ENCODE measurements around the gene ATP11A.

DNA sequence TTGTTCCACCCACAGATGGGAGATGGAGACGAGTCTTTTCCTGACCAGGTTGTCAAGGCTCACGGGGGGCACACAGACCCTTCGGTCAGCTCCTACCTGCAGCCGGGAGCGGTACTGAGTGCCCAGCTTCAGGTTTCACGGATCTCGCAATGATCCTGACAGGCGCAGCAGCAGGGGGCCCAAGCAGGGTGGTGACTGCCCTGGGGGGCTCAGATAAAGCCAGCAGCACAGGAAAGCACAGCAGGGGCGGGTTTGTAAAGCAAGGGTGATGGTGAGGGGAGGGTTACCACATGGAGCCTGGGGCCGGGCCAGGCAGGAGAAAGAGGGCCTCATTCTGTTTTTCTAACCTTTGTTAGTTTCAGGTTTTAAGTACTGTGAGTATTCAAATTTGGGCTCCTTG, 41.7 kb upstream of the ATP11A start:
- TF ChIP-seq, protein P1, sequence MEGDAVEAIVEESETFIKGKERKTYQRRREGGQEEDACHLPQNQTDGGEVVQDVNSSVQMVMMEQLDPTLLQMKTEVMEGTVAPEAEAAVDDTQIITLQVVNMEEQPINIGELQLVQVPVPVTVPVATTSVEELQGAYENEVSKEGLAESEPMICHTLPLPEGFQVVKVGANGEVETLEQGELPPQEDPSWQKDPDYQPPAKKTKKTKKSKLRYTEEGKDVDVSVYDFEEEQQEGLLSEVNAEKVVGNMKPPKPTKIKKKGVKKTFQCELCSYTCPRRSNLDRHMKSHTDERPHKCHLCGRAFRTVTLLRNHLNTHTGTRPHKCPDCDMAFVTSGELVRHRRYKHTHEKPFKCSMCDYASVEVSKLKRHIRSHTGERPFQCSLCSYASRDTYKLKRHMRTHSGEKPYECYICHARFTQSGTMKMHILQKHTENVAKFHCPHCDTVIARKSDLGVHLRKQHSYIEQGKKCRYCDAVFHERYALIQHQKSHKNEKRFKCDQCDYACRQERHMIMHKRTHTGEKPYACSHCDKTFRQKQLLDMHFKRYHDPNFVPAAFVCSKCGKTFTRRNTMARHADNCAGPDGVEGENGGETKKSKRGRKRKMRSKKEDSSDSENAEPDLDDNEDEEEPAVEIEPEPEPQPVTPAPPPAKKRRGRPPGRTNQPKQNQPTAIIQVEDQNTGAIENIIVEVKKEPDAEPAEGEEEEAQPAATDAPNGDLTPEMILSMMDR (IDR thresholded peaks at IDR 0.05; ENCODE audit: low read depth, low read length) = no peak
- no peak for TF ChIP-seq EZH2phosphoT487 (IDR thresholded peaks at IDR 0.05; ENCODE audit: low read depth)
